Activated naive CD8-positive, alpha-beta T cell (primary cell): ENCODE data around the gene COBLL1.
A peak's percentile ranks its signal among the peaks of the same experiment; 100 is the strongest.

Experiments used
- H3K27ac Mint-ChIP-seq: one replicate; pipeline ENCODE4 v1.8.0; 2021; ENCODE audit warnings: mixed read lengths
- H3K27me3 Mint-ChIP-seq: one replicate; pipeline ENCODE4 v1.8.0; 2021; ENCODE audit warnings: mixed read lengths
- H3K36me3 Mint-ChIP-seq: one replicate; pipeline ENCODE4 v1.8.0; 2021; ENCODE audit warnings: mixed read lengths
- H3K4me1 Mint-ChIP-seq: one replicate; pipeline ENCODE4 v1.8.0; 2021; ENCODE audit warnings: low read depth, mixed read lengths
- H3K4me3 Mint-ChIP-seq: one replicate; pipeline ENCODE4 v1.8.0; 2021; ENCODE audit warnings: mild to moderate bottlenecking, mixed read lengths
- H3K9me3 Mint-ChIP-seq: one replicate; pipeline ENCODE4 v1.8.0; 2021; ENCODE audit warnings: low read depth, mixed read lengths

Gene COBLL1

DNA sequence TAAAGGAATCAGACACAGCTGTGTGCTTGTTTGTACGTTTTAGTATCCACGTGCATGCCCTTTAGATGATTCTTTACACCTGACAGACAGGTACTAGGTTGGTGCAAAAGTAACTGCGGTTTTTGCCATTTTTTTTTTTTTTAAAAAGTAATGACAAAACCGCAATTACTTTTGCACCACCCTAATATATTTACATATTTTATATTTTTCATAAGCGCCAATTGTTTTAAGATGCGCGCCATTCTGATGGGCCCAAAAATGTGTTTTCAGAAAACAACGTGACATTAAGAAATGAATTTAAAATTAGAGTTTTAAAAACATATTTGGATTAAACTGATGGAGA lies 972 bp upstream of the COBLL1 start:
- Mint-ChIP-seq H3K4me1 (peaks cover 12% of the 10 kb centered on the region), H3K9me3 (no peaks in the 10 kb centered on the region), H3K27me3 (peaks cover 33% of the 10 kb centered on the region), H3K36me3 (no peaks in the 10 kb centered on the region), H3K4me3 (no peak overlapping the region), H3K27ac (no peak overlapping the region)

DNA sequence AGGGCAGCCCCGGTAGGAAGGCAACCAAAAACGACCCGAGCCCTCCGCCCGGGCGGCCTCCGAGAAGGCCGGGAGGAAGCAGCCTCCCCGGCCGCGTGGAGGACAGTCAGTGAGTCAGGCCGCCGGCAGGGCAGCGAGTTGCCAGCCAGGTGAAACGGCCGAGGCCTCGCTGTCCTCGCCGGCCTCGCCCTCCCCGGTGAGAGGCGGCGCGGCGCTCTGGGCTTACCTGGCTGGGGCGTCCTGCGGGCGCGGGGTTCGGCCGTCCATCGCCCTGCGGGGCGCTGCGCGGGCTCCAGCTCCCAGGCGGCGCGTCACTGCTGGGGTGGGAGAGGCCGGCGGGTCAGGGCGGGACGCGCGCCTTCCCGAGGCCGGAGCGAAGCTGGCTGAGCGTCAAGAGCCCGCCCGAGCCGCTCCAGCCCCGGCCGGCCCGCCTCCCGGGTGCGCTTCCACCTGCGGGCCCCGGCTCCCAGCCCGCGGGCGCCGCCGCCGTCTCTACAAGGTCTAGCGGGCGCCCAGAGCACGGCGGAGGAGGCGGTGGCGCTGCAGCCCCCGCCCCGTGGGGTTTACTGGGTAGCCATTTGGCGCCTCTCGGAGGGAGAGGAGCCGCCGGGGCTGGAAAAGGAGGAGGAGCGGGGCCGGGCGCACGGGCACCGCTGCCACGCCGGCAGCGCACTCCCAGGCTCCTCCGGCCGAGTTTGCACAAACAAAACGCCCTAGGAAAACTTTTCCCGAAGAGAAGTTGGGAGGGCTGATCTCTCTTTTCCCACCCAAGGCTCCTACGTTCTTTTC lies 499 bp downstream of the COBLL1 start:
- H3K9me3 Mint-ChIP-seq, result no peaks in the 10 kb centered on the region
- peak overlapping the region; percentile 81 for H3K4me3 Mint-ChIP-seq
- H3K27ac Mint-ChIP-seq, result no peak overlapping the region
- peaks cover 12% of the 10 kb centered on the region for H3K4me1 Mint-ChIP-seq
- no peaks in the 10 kb centered on the region for H3K36me3 Mint-ChIP-seq
- peaks cover 39% of the 10 kb centered on the region for H3K27me3 Mint-ChIP-seq

DNA sequence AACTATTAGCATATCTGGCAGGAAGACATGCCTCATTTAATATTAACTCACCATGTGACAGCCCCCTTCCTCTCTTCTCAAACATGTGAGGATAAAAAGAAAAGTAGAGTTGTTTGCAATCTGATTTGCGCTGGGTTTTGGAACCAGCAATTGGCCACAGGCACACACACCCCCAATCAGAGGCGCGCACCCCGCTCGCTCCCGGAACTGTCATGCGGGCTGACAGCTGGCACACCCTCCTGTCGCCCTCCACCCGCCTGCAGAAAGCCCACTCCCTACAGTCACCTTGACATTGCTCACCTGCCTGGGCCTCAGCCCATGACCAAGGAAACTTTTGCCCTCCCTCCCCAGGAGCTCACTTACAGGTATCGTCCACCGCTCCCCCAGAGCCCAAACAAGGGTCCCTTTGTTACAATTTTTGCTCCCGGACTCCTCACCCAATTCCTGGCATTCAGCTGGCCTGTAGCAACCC lies 1.1 kb downstream of the COBLL1 start:
- H3K4me3 Mint-ChIP-seq, result peak overlapping the region; percentile 81
- H3K27me3 Mint-ChIP-seq, result peaks cover 39% of the 10 kb centered on the region
- H3K27ac Mint-ChIP-seq, result no peak overlapping the region
- no peaks in the 10 kb centered on the region for H3K36me3 Mint-ChIP-seq
- peaks cover 12% of the 10 kb centered on the region for H3K4me1 Mint-ChIP-seq
- no peaks in the 10 kb centered on the region for H3K9me3 Mint-ChIP-seq

DNA sequence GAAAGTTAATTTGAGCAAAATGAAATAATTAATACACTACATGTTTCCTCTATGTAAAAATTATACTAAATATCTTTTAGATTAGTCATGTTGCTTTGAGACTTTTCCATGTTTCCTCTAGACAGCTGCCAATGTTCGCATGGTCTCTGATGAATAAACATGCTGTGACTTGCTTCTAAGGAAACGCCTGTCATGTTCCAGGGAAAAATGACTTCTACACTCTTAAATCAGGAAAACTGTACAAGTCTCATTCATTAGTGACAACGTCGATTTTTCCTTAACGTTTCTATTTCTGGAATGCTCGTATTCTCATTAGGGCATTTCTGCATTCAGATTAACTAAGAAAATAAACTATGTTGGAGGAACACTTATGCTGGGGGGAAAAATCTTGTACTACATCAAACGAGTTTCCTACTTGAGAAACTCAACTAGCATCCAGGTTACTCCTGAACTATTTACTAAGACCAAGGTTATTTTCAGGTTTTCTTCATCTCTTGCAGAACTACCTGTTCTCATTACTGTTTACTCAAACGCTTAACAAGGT lies 1.6 kb downstream of the COBLL1 start:
- Mint-ChIP-seq H3K9me3 (no peaks in the 10 kb centered on the region), H3K36me3 (no peaks in the 10 kb centered on the region), H3K27me3 (peaks cover 40% of the 10 kb centered on the region), H3K27ac (no peak overlapping the region), H3K4me3 (peak overlapping the region; percentile 81), H3K4me1 (peaks cover 12% of the 10 kb centered on the region)

DNA sequence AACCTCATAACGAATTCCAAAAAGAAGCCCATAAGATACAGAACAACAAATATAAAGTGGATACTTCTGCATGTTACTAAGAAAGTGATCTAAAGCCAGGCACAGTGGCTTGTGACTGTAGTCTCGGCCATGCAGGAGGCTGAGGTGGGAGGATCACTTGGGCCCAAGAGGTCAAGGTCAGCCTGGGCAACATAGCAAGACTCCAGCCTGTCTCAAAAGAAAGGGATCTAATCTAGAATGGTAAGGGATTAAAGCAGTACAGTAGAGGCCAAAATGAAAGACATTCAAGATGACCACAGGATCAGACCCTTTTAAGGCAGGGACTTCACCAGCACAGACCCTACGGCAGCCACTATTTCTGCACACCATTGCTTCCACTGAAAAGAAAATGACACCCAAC lies 3.8 kb downstream of the COBLL1 start:
- Mint-ChIP-seq H3K9me3 (no peaks in the 10 kb centered on the region), H3K27me3 (peaks cover 37% of the 10 kb centered on the region), H3K4me3 (no peak overlapping the region), H3K27ac (no peak overlapping the region), H3K4me1 (peaks cover 12% of the 10 kb centered on the region), H3K36me3 (no peaks in the 10 kb centered on the region)

DNA sequence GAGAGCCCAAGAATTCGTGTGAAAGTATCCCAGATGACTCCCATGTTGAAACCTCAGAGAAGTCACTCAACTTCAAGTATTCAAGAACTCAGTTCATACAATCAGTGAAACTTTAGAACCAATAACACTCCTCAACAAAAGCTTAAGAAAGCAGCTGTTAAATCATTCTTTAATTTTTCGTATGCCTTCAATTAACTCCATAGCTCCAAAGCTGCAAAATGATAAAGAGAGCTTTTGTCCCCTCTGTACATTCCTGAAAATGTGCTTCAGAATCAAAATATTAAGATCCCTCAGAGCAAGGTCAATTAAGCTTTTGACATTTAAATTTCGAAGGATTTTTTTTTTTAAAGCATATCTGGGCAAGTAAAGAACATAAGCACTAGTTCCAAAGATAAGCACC lies 4.7 kb downstream of the COBLL1 start:
- no peak overlapping the region for H3K4me3 Mint-ChIP-seq
- peaks cover 9% of the 10 kb centered on the region for H3K4me1 Mint-ChIP-seq
- peaks cover 34% of the 10 kb centered on the region for H3K27me3 Mint-ChIP-seq
- H3K36me3 Mint-ChIP-seq, result no peaks in the 10 kb centered on the region
- H3K27ac Mint-ChIP-seq, result no peak overlapping the region
- H3K9me3 Mint-ChIP-seq, result no peaks in the 10 kb centered on the region

DNA sequence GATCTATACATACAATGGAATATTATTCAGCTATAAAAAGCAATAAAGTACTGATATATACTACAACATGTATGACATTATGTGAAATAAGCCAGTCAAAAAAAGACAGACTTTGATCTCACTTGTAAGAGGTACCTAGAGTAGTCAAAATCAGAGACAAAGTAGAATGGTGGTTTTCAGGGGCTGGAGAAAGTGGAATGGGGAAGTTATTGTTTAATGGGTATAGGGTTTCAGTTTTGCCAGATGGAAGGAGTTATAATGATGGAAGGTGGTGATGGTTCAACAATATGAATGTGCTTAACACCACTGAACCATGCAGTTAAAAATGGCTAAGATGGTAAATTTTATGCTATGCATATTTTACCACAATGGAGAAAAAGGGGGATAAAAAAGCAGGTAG lies 6.3 kb downstream of the COBLL1 start:
- no peak overlapping the region for H3K4me3 Mint-ChIP-seq
- H3K4me1 Mint-ChIP-seq, result peaks cover 4% of the 10 kb centered on the region
- H3K27ac Mint-ChIP-seq, result no peak overlapping the region
- peaks cover 29% of the 10 kb centered on the region for H3K27me3 Mint-ChIP-seq
- H3K36me3 Mint-ChIP-seq, result no peaks in the 10 kb centered on the region
- H3K9me3 Mint-ChIP-seq, result no peaks in the 10 kb centered on the region

DNA sequence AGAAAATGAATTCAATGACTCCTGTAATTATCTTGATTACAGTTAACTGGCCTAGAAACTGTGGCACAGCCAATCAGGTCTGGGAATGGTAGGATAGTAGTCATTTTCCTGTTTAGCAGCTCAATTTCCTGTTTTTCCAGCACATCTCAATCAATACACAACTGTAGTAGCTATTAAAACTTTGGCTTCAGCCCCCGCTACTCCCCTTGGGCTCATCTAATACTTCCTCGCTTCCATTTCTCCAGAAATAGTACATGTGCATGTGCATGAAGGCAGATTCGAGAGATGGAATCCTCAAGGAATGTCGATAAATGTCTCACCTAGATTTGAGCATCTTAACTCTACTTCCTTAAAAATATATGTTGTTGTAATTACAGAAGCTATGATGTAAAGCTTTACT lies 9.7 kb downstream of the COBLL1 start:
- no peaks in the 10 kb centered on the region for H3K4me1 Mint-ChIP-seq
- H3K4me3 Mint-ChIP-seq, result no peak overlapping the region
- H3K27ac Mint-ChIP-seq, result no peak overlapping the region

DNA sequence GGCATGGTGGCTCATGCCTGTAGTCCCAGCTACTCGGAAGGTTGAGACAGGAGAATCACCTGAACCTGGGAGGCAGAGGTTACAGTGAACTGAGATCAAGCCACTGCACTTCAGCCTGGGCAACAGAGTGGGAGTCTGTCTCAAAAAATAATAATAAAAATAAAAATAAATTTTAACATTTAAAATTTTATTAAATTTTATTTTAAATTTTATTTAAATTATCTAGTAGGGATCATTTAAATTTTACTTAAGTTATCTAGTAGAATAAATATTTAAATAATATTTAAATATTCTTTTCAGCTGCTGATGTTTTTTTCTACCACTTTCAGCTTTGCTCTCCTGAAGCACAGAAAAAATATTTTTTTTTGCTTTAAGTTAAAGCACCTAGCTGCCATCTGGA lies 10.4 kb downstream of the COBLL1 start:
- Mint-ChIP-seq H3K27ac (no peak overlapping the region), H3K36me3 (no peaks in the 10 kb centered on the region), H3K27me3 (peaks cover 4% of the 10 kb centered on the region), H3K9me3 (no peaks in the 10 kb centered on the region), H3K4me1 (no peaks in the 10 kb centered on the region), H3K4me3 (no peak overlapping the region)

More for the DNA sequence above, 9.7 kb downstream of the COBLL1 start:
- Mint-ChIP-seq H3K36me3 (no peaks in the 10 kb centered on the region), H3K27me3 (peaks cover 8% of the 10 kb centered on the region), H3K9me3 (no peaks in the 10 kb centered on the region)

DNA sequence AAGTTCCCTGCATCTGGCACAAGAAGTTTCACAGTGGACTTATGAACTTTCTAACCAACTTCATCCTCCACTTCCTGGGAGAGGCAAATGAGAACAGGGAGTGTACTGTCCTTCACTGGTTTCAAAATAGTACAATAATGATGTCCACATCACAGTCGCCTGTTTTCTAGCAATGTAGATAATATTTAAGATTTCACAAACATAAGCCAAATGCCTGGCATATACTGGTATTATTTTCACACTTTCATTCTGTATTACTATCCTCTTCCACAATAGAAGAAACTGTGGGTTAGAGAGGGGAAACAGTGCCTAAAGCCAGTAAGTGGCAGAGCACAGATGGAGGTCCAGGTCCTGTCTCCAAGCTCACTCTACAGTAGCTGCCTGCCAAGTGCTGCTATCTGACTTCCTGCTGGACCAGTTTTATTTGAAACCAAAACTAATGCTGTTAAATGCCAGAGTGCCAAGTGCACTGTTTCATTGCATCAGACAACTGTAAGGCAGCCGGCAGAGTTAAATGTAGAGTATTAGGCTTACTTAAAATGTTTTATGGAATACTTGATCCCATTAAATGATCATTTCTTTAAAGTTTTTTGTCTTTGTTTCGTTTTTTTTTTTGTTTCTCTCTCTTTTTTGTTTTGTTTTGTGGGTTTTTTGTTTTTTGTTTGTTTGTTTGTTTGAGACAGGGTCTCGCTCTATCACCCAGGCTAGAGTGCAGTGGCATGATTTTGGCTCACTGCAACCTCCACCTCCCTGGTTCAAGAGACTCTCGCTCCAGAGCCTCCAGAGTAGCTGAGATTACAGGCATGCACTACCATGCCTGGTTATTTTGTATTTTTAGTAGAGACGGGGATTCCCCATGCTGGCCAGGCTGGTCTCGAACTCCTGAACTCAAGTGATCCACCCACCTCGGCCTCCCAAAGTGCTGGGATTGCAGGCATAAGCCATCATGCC lies 15.1 kb downstream of the COBLL1 start:
- H3K27me3 Mint-ChIP-seq, result peaks cover 2% of the 10 kb centered on the region
- H3K36me3 Mint-ChIP-seq, result no peaks in the 10 kb centered on the region
- H3K27ac Mint-ChIP-seq, result no peak overlapping the region
- H3K4me1 Mint-ChIP-seq, result no peaks in the 10 kb centered on the region
- no peak overlapping the region for H3K4me3 Mint-ChIP-seq
- no peaks in the 10 kb centered on the region for H3K9me3 Mint-ChIP-seq

DNA sequence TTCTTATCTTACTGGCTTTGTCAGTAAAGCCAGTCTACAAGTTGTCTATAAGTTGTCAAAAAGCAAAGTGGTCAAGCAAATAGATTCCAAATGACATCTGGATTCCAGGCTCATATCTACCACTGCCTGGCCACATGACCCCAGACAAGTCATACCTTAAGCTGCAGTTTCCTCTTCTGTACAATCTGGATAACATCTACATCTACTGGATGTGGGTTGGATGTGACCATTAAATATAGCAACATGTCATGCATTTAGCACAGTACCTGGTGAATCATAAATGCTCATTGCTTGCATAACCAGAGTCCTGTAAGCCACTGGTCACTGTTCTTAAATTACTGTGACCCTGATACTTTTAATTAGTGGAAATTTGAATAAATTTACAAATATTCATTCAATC lies 16.8 kb downstream of the COBLL1 start:
- no peak overlapping the region for H3K4me3 Mint-ChIP-seq

DNA sequence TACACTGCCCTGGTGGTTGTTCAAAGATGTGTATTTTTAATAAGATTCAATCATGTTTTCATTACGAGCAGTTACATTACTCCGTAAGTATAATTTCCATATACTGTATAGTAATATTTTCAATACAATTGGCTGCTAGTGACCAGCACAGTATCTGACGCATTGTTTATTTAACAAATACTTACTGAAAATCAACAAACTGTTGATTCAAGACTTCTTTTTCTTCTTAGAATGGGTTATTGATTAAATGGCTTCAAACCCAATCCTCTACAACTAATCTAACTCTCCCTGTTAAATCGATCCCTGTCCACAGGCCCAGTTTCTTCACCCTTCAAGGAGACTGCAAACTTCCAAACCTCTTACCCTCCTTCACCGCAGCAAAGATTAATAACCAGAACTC lies 18.5 kb downstream of the COBLL1 start:
- H3K4me1 Mint-ChIP-seq, result no peaks in the 10 kb centered on the region
- H3K9me3 Mint-ChIP-seq, result no peaks in the 10 kb centered on the region
- H3K36me3 Mint-ChIP-seq, result no peaks in the 10 kb centered on the region
- H3K27ac Mint-ChIP-seq, result no peak overlapping the region
- H3K27me3 Mint-ChIP-seq, result no peaks in the 10 kb centered on the region
- H3K4me3 Mint-ChIP-seq, result no peak overlapping the region

More for the DNA sequence above, 16.8 kb downstream of the COBLL1 start:
- Mint-ChIP-seq H3K4me1 (no peaks in the 10 kb centered on the region), H3K9me3 (no peaks in the 10 kb centered on the region), H3K27ac (no peak overlapping the region), H3K36me3 (no peaks in the 10 kb centered on the region), H3K27me3 (peaks cover 2% of the 10 kb centered on the region)

DNA sequence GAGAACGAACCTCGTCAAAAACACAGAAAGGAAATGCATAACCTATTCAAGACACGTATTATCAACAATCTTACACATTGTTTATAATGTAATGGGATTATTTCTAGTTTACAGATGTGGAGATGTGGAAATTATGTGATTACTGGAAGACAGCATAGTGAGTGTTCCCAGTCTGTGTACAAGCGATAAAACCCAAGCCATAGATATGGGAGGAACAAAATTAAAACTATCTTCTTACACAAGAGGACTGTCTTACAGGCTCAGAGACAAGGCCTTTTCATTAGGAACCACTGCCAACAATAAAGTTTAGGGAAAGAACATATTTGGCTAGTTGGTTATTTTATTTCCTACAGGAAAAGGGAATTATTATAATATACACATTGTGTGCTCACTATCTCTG lies 20.3 kb downstream of the COBLL1 start:
- H3K36me3 Mint-ChIP-seq, result no peaks in the 10 kb centered on the region
- no peaks in the 10 kb centered on the region for H3K9me3 Mint-ChIP-seq
- H3K27ac Mint-ChIP-seq, result no peak overlapping the region
- no peak overlapping the region for H3K4me3 Mint-ChIP-seq
- no peaks in the 10 kb centered on the region for H3K27me3 Mint-ChIP-seq
- no peaks in the 10 kb centered on the region for H3K4me1 Mint-ChIP-seq

DNA sequence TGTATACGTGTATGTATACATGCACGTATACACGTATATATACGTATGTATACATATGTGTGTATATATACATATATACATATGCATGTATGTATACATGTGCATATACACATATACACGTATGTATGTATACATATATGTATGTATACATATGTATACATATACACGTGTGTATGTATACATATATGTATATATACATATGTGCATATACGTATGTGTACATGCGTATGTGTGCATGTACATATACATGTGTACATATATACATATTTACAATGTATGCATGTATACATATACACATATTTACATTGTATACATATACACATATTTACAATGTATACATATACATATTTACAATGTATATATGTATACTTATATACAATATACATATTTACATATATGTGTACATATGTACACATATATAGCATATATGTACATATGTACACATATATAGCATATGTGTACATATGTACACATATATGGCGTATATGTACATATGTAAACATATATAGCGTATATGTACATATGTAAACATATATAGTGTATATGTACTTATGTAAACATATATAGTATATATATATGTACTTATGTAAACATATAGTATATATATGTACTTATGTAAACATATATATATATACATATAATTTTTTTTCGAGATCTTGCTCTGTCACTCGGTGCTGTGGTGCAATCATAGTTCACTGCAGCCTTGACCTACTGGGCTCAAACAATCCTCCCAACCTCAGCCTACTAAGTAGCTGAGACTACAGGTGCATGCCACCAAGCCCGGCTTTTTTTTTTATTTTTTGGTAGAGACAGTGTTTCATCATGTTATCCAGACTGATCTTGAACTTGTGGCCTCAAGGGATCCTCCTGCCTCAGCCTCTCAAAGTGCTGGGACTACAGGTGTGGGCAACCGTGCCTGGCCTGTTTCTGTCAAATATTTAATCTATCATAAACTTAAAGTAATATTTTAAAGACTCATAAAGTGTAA lies 23.2 kb downstream of the COBLL1 start:
- H3K36me3 Mint-ChIP-seq, result no peaks in the 10 kb centered on the region
- no peaks in the 10 kb centered on the region for H3K4me1 Mint-ChIP-seq
- H3K27ac Mint-ChIP-seq, result no peak overlapping the region
- H3K9me3 Mint-ChIP-seq, result no peaks in the 10 kb centered on the region
- H3K27me3 Mint-ChIP-seq, result no peaks in the 10 kb centered on the region
- H3K4me3 Mint-ChIP-seq, result no peak overlapping the region
